Esophagus squamous epithelium (tissue), 4 donors: ENCODE measurements around the gene OGFR.

Source experiments
- CTCF ChIP-seq, 6 experiments: fragments of 450-650 bp in 4 of 6; fragments of 200-600 bp in 2 of 6; sonication (generic) in 2 of 6; IDR thresholded peaks; one replicate each; pipeline ENCODE4 v1.5.1; 2016 to 2019; ENCODE audit warnings: antibody characterized with exemption in 6 of 6, mild to moderate bottlenecking in 4 of 6, moderate library complexity in 4 of 6
- POLR2A ChIP-seq, 4 donors: fragments of 450-650 bp; IDR thresholded peaks; one replicate each; pipeline ENCODE4 v1.6.1; 2017; ENCODE audit warnings: antibody characterized with exemption in 4 of 4, mild to moderate bottlenecking in 4 of 4, moderate library complexity in 3 of 4

GRCh38 chr20:62850333-62850974 lies 45.8 kb downstream of the OGFR start:
- TF ChIP-seq CTCF (IDR thresholded peaks at IDR 0.05) (no peak), POLR2A (IDR thresholded peaks at IDR 0.05) (no peak)
